ENCODE measurements around the gene RSL1D1.

Gene RSL1D1

DNA sequence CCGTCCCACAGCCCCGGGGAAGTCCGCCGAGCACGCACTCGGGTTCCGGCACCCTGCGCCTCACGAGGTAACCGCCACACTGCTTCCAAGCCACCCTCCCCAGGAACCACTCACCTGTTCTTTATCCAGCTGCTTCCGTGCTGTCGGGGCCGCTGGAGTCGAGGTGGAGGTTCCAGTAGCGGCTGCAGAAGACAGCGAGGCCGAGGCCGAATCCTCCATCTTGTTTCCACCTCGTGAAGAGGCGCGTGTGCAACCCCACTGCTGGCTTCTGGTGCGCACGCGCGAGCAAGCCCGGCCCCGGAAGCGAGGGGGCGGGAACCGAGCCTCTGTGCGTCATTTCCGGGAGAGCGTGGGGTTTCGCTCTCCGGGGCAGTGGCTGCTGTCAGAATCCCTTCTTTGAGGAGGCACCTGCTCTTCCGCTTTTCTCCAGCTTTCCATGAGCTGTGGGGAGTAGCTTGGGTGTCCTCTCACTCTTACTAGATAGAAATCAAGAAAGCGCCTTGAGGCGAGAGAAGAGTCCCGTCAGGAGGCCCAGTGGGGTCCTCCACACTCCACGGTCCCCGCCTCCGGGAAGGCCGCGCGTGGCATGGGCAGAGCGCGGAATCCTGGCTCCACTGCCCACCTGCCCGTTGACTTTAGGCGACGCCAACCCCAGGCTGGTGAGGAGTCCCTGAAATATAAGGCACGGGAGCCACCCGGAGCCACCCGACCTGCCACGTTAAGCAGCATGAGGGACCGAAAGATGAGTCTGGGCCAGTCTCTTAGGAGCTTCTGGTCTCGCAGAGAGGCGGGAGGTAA, at the start of gene RSL1D1:
TSS of gene RSL1D1 (minus strand) at position 249 of the 798 bp plus-strand sequence. CDS start at position 219, 30 bp downstream.
- peak; percentile 89 for DNase-seq

DNA sequence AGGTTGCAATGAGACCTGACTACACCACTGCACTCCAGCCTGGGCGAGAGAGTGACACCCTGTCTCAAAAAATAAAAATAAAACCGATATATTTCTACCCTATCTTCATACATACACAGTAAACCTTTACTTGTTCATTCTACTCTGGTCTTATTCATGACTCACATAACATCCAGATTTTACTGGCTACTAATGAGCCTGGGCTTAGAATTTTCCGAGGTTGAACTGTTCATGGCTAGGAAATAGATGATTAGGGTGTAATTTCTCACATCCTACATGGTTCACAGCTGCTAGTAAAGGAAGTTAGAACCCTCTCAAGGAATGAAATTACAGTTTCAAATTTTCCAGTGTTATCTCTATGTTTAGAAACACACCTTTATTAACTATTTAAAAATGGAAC, 49.7 kb upstream of the RSL1D1 start:
- DNase-seq = no peak

DNA sequence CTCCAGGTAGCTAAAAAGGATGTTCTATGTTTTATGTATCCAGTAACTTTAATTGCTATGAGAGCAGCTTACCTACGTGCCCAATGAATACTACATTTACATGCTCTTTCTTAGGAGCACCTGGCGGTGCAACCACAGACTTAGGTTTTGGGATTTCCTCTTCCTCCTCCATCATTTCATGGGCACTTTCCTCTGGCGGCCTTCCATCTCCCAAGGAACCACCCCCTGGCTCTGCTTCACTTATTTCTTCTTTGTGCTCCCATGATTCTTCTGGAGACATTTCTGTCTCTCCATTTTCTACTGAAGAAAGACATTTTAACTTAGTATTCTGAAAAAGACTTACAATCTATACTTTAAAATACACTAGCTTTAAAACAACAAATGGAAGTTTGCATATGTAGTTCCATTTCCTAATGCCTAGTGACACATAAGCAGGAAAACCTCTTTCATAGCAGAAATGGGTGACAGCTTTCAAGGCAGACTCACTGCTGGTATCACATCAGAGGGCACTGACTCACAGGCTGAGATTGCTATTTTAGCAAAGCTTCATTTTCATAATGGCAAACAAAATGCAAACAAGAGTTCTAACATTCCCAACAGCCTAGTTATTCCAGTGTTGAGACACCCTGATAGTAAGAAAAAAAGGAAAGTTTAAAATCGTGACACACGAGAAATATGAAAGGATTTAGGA, 45.3 kb upstream of the RSL1D1 start:
- no peak for DNase-seq

DNA sequence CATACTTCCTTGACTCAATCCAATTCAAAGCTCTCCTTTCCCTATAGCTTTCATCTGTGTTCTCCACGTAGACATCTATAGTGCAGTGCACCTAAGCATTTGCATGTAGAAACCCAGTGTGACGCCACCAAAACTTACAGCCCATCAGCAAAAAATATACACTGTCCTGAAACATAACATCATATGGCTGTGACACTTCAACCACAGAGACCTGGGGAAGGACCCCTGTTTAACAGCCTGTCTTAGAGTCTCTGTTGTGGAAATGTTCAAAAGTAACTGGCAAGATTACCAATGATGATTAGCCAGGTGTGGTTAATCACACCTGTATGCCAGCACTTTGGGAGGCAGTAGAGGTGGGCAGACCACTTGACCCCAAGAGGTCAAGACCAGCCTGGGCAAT, 42.2 kb upstream of the RSL1D1 start:
- DNase-seq = no peak

DNA sequence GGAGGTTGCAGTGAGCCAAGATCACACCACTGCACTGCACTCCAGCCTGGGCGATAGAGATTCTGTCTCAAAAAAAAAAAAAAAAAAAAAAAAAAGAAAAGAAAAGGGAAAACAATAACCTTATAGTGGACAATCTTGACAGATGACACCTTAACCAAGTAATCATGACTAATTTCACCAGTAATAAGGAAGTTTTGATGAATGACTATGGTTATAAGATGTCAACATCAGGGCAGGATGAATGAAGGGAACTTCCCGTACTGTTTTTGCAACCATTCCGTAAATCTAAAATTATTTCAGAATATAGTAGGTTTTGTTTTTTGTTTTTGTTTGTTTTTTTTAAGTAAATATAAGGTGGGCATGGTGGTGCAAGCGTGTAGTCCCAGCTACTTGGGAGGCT, 41.4 kb upstream of the RSL1D1 start:
- DNase-seq = no peak

DNA sequence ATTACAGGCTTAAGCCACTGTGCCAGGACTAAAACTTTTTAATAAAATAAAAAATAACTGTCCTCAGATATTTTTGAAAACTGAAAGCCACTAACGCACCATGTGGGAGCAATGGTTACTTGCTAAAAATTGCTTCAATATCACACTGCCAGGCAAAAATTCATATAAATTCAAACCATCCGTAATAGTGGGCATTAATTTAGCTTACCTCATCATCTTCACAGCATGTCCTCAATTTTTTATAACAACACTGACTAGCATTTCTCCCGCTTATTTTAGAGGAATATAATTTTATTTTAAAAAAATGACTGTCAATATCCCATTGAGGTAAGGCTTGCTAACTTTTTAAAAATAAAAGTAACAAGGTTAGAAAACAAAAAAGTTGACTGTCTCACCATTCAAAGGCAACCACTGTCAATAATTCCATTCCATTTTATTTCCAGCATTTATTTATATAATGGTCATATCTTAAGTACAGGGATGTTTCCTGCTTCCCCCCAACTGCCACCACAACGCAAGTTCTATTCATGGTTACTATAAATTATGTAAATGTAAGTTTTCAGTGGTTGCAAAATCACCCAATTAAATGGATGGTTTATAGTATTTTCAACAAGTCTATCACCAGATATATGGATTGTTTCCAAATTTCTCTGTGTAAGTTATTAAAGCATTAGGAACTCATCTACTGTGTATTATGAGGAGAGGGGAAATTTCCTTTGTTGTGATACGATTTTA, 39.1 kb upstream of the RSL1D1 start:
- DNase-seq = no peak

DNA sequence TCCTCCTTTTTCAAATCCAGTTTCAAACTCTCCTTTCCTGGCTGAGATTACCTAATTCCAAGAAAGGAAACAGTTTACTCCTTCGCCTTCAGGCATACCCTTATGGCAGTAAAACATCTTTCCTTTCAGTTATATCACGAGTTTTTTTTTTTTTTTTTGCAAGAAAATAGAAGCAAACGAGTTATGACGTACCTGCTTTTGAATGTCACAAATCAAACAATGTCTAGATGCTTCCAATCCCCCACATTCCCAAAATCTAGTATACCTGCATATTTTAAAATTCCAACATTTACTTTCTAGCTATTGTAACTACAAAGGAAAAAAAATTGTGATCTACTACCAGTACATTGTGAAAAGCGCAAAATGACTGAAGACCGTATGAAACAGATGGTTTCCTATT, 35.5 kb upstream of the RSL1D1 start:
- no peak for DNase-seq

DNA sequence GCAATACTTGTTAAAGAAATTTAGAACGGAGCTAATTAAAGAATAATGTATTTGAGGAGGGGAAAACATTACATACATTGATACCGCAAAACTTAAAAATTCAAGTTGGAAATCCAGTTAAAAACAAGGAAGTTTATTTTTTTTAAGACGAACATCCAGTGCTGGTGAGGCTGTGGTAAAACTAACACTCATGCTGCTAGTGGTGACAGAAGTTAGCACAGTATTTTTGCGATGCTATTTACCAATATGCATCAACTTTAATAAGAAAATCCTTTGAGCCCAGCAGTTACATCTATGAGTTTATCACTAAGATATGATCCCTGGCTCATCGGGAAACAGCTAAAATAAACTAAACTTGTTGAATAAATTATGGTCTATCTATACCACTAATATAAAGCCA, 32.7 kb upstream of the RSL1D1 start:
- no peak for DNase-seq

DNA sequence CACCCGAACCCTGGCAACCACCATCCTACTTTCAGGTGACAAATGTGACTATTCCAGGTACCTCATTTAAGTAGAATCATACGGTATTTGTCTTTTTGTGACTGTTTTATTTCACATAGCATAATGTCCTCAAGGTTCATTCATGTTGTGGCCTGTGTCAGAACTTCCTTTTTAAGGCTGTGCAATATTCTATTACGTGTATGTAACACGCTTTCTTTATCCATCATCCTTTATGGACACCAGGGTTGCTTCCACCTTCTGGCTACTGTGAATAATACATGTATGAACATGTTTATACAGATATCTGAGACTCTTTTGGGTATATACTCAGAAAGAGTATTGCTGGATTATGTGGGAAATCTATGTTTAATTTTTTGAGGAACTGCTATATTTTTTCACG, 28.7 kb upstream of the RSL1D1 start:
- no peak for DNase-seq

DNA sequence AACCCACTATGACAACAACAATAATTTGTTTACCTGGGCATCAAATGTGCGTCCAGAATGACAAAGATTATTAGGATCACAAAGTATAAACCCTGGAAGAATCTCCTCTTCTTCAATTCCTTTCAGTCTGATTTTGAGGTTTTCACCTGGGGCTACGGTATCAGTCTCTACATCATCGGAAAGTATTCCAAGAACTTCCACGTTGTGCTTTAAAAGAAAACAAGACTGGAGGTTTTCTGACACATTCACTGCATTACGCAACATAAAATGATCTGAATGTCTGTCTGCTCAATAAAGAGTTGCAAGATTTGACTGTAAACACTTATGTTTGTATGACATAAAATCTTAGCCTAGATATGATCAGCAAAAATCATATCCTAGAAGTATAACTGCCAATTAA, 26.0 kb upstream of the RSL1D1 start:
- no peak for DNase-seq

DNA sequence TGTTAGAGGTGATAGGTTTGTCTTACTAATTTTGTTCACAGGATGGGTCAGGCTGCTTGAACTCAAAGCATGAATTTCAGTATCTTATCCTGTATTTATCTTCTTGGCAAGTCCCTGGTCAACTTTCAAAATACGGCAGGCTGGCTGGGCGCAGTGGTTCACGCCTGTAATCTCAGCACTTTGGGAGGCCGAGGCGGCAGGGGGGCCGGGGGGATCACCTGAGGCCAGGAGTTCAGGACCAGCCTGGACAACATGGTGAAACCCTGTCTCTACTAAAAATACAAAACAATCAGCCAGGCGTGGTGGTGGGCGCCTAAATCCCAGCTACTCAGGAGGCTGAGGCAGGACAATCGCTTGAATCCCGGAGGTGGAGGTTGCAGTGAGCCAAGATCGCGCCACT, 25.0 kb upstream of the RSL1D1 start:
- DNase-seq = no peak

DNA sequence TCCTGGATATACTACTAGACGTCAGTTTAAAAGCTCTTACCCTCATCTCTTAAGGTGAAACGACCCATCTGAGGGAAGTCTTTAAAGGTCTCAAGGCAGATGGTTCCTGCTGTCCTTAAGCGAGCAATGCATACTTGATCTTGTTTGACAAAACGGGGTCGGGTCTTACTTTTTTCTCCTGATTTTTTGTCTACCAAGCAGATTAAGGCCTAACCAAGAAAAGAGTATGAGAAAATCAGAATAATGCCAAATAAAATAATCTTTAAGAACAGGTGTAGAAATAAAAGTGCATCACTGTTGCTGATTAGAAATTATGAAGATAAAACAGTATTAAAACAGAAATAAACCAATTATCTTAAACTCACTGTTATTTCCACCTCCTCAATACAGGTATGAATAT, 24.4 kb upstream of the RSL1D1 start:
- no peak for DNase-seq

DNA sequence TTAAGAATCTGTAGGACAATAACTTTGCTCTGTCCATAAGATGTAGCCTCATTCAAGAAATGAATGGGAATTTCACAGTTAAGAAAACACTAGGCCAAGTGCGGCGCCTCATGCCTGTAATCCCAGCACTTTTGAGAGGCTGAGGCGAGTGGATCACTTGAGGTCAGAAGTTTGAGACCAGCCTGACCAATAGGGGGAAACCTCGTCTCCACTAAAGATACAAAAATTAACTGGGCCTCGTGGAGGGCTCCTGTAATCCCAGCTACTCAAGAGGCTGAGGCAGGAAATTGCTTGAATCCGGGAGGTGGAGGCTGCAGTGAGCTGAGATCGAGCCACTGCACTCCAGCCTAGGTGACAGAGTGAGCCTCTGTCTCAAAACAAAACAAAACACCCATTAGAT, 19.9 kb upstream of the RSL1D1 start:
- no peak for DNase-seq

DNA sequence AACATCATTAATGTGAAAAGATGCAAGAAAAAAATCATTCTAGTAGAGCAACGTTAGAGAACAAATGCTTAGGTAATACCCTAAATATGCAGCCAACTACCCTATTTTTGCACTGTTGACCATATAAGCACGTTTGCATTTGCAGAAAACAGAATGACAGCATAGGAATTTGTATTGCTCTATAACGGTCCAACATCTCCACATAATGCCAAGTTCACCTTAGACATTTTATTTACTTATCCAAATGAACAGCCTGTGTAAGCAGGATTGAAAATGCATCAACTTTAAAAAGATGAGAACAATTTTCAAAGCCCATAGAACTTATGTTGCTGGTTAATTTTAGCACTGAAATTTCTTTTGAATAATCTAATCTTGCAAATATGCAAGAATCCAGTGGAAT, 19.1 kb upstream of the RSL1D1 start:
- no peak for DNase-seq

DNA sequence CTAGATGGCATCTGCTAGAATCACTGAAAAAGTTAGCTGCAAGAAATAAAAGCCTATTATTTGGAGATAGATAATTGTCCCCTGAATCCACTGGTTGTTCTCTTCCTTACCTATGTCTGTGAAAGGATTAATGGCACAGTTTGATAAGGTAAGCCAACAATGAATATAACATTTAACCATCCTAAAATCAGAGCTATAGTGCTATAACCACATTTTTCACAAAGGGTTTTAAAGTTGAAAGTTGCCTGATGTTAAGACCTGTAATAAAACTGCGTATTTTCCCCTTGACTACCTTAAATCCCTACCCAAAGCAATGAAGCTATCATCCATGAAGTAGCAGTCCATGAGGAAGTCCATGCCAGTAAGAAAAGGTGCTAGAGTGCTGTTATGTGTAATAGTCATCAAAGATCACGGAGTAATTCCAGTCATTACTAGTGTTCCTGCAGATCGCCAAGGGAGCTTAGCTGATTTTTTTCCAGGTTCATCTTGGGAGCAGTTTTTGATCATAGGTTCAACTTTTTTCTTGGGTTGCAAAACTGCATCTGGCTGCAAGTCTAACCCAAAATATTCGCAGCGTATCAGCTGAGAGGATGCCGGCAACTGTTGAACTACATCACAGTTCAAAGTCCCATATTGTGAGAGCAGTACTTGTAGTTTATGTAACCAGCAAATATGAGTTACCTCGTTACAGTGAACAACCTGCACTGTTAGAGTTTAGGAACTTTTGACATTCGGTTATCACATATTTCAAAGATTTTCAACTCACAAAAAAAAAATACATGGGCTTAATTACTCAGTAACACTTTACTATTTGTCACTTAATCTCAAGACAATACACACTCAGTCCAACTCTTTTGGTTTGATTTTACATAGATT, 18.2 kb upstream of the RSL1D1 start:
- no peak for DNase-seq

DNA sequence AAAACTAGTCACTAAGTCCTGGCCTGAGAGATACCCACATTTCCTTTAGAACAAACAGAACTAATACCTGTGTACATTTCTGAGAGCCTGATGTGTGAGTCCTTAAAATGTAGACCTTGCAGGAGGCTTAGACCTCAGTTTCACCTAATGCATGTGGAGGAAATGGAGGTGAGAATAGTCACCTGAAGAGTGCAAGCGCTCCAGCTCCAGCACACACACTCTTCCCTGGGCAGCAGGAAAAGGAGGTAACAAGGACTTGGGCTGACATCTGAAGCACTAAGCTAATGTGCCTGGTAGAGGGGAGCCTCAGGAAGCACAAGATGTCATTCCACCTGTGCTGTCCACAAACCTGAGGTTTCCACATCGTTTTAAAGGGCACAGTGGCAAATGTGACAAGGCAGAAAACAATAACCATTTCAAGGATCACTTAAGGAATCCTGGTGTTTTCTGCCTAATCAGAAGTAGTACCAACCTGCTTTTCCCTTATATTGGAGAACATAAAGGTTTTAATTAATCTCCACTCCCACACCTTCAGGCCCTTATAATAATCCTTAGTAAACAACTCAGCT, 17.2 kb upstream of the RSL1D1 start:
- DNase-seq = no peak

DNA sequence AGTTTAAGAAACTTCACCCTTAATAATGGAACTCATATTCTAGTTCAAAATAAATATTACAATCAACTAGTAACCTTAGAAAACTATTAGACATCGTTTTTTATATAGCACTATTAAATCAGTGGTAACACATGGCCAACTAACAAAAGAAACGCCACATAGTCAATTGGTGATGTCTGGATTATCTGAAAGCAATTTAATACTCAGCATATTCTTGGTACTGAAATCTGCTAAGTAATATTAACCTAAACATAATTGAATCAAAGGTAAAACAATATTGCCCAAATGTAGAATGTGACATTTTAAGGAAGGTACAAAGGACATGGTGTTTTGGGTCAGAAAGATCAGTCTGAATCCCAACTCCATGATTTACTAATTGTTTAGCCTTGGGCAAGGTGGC, 11.1 kb upstream of the RSL1D1 start:
- DNase-seq = no peak

DNA sequence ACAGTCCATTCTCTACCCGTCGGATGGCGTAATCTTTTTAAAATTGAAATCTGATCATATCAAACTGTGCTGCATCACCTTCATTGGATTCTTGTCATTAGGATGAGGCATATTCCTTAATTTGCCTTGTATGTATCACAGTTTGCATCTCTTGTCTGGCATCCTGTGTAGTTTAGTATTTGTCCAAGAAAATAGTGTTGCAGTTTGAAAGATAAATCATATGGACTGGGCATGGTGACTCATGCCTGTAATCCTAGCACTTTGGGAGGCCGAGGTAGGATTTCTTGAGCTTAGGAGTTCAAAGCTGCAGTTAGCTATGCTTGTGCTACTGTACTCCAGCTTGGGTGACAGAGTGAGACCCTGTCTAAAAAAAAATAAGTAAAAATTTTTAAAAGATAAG, 5.8 kb upstream of the RSL1D1 start:
- no peak for DNase-seq

DNA sequence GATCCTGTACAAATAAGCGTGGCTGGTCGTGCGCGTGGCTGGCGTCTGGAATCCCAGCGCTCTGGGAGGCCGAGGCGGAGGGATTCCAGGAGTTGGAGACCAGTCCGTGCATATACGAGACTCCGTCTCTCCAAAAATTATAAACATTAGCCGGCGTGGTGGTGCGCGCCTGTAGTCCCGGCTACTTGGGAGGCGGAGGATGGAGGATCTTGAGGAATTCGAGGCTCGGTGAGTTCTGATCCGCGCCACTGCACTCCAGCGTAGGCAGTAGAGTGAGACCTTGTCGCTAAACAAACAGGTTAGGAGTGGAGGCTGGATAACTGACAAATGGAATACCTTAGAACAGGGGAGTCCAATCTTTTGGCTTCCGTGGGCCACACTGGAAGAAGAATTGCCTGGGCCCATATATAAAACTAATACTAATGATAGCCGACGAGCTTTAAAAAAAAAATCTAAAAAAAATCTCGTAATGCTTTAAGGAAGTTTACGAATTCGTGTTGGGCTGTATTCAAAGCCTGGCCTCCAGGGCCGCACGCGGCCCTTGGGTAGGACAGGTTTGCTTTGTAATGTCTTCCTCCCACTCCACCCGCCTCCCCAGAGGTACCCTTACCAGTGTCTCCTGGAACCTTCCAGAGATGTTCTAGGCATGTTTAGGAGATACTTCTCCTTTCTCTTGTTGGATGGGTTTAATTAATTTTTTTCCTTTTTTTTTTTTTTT, 909 bp upstream of the RSL1D1 start:
- DNase-seq = no peak

DNA sequence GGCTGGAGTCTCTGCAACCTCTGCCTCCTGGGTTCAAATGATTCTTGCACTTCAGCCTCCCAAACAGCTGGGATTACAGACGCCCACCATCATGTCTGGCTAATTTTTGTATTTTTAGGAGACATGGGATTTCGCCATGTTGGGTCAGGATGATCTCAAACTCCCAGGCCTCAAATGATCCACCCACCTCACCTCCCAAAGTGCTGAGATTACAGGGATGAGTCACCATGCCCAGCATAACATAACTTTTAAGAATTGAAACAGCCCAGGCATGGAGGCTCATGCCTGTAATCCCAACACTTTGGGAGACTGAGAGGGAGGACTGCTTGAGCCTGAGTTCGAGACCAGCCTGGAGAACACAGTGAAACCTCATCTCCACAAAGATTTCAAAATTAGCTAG, 2.5 kb downstream of the RSL1D1 start:
- DNase-seq = no peak

DNA sequence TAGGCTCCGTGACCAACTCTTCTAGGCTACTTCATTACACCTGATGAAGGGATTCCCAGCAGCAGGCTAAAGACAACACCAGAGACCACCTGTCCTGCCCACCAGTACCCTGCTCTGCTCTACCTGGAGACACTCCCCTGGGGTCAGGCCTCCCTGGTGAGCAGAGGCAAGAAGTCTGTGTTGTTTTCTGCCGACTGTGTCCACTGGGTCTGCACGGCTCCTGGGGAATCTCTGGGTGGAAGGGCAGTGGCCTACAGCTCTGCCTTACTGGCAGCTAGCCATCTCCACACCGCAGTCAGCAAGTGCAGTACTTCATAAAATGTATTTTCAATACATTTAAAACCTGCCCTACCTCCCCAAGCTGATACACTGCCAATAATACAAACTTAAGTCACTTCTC, 6.8 kb downstream of the RSL1D1 start:
- no peak for DNase-seq

DNA sequence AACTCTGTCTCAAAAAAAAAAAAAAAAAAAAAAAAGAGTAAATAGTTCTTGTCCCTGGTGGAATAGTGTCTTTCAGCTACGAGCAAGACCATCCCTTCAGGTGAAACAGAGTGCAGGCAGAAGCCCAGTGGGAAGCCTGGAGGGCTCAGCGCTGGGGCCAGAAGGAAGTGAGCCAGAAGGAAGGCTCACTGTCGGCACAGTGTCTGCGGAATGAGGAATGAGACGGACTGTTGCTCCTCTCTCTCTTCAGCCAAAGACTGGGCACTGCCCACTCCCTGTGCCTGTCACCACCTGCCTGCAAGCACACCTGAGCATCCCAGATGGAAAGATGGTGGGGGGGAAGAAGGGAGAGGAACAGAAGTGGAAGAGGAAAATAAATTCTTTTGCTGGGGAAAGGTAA, 7.5 kb downstream of the RSL1D1 start:
- DNase-seq = no peak

Data from activated naive CD4-positive, alpha-beta T cell treated with anti-CD3 and anti-CD28 coated beads, Interleukin-2, amount 50 U/mL, for 16 hours (primary cell).